H4 (cell line): ENCODE measurements around the gene SPTLC3. TPM values are rescaled to one million over a fixed set of nuclear protein-coding genes. Genes with fewer than 3 reads are reported as not detected.

Experiments
- DNase-seq: peaks from one replicate; pipeline ENCODE4 v3.0.0-alpha.2; 2015; ENCODE audit warnings: low spot score
- total RNA-seq: library from RNA; depleted of rRNA; stranded (reverse); fragments of >200 nt; shearing (Covaris generic); gene quantifications from 2 replicates; pipeline ENCODE4 v1.2.3, GENCODE V29; 2014

SPTLC3 gene
- total RNA-seq, 1 experiment from 2014 or later: 5.5 TPM

GRCh38 chr20:13139459-13140150, 130.8 kb downstream of the SPTLC3 start:
- peak; percentile 30 for DNase-seq

- no peak for DNase-seq
Observed at GRCh38 chr20:13140201-13140600, 131.4 kb downstream of the SPTLC3 start.

- DNase-seq: no peak
Observed at GRCh38 chr20:13140775-13141174, 132.0 kb downstream of the SPTLC3 start.

- DNase-seq: peak; percentile 21
Observed at GRCh38 chr20:13141546-13141945, 132.8 kb downstream of the SPTLC3 start.

- peak; percentile 21 for DNase-seq
Observed at GRCh38 chr20:13142143-13142542, 133.4 kb downstream of the SPTLC3 start.

GRCh38 chr20:13147071-13147963, 138.5 kb downstream of the SPTLC3 start:
- DNase-seq: no peak

- no peak for DNase-seq
Observed at GRCh38 chr20:13147971-13148370, 139.2 kb downstream of the SPTLC3 start.

GRCh38 chr20:13148402-13148801, 139.6 kb downstream of the SPTLC3 start:
- DNase-seq: no peak

- DNase-seq: no peak
Observed at GRCh38 chr20:13148961-13149360, 140.2 kb downstream of the SPTLC3 start.

- peak; percentile 20 for DNase-seq
Observed at GRCh38 chr20:13149371-13150105, 140.8 kb downstream of the SPTLC3 start.

GRCh38 chr20:13158369-13158768, 149.6 kb downstream of the SPTLC3 start:
- DNase-seq: no peak

- DNase-seq: no peak
Observed at GRCh38 chr20:13159889-13160288, 151.1 kb downstream of the SPTLC3 start.

GRCh38 chr20:13165203-13165602, 156.4 kb downstream of the SPTLC3 start:
- DNase-seq: no peak

GRCh38 chr20:13166011-13166410, 157.2 kb downstream of the SPTLC3 start:
- no peak for DNase-seq

GRCh38 chr20:13166437-13166836, 157.7 kb downstream of the SPTLC3 start:
- DNase-seq: no peak

GRCh38 chr20:13169086-13169485, 160.3 kb downstream of the SPTLC3 start:
- no peak for DNase-seq

- DNase-seq: no peak
Observed at GRCh38 chr20:13170771-13171170, 162.0 kb downstream of the SPTLC3 start.

GRCh38 chr20:13173201-13173600, 164.4 kb downstream of the SPTLC3 start:
- no peak for DNase-seq

- DNase-seq: no peak
Observed at GRCh38 chr20:13174402-13174801, 165.6 kb downstream of the SPTLC3 start.

GRCh38 chr20:13180986-13181889, 172.5 kb downstream of the SPTLC3 start:
- no peak for DNase-seq

GRCh38 chr20:13183005-13183404, 174.2 kb downstream of the SPTLC3 start:
- DNase-seq: no peak
